GM15510 (cell line): Measurements from ENCODE around the gene RTN3.

Experiments used
- POLR2A ChIP-seq: IDR thresholded peaks from 3 replicates; pipeline ENCODE4 v1.6.1; 2011; ENCODE audit warnings: borderline replicate concordance; ENCODE audit not compliant: insufficient read length; ENCODE audit errors: extremely low read depth

The RTN3 gene

GRCh38 chr11:63708764-63709163, 27.5 kb downstream of the RTN3 start:
- TF ChIP-seq POLR2A: no peak

- no peak for TF ChIP-seq POLR2A
These were observed 28.1 kb downstream of the RTN3 start for GRCh38 chr11:63709336-63709884.

- no peak for TF ChIP-seq POLR2A
These were observed 29.3 kb downstream of the RTN3 start for GRCh38 chr11:63710476-63711217.

- no peak for TF ChIP-seq POLR2A
These were observed 30.5 kb downstream of the RTN3 start for GRCh38 chr11:63711838-63712237.

GRCh38 chr11:63713766-63714165, 32.5 kb downstream of the RTN3 start:
- no peak for TF ChIP-seq POLR2A

GRCh38 chr11:63716046-63716445, 34.7 kb downstream of the RTN3 start:
- TF ChIP-seq POLR2A: no peak

GRCh38 chr11:63719001-63719400, 37.7 kb downstream of the RTN3 start:
- TF ChIP-seq POLR2A: no peak

- TF ChIP-seq POLR2A: no peak
These were observed 38.7 kb downstream of the RTN3 start for GRCh38 chr11:63719987-63720386.

- no peak for TF ChIP-seq POLR2A
These were observed 39.3 kb downstream of the RTN3 start for GRCh38 chr11:63720611-63721010.

GRCh38 chr11:63729326-63729725, 48.0 kb downstream of the RTN3 start:
- no peak for TF ChIP-seq POLR2A

GRCh38 chr11:63736864-63737263, 55.6 kb downstream of the RTN3 start:
- no peak for TF ChIP-seq POLR2A

- TF ChIP-seq POLR2A: no peak
These were observed 56.4 kb downstream of the RTN3 start for GRCh38 chr11:63737718-63738117.

- no peak for TF ChIP-seq POLR2A
These were observed 57.5 kb downstream of the RTN3 start for GRCh38 chr11:63738720-63739360.

GRCh38 chr11:63745304-63746170, 64.2 kb downstream of the RTN3 start:
- TF ChIP-seq POLR2A: no peak

- no peak for TF ChIP-seq POLR2A
These were observed 65.7 kb downstream of the RTN3 start for GRCh38 chr11:63747011-63747410.
